IgD-negative memory B cell (primary cell): Measurements from ENCODE around the gene UBA6. TPM values are rescaled to one million over a fixed set of nuclear protein-coding genes. Genes with fewer than 3 reads are reported as not detected.
"Not testable (repeated sequence)": the region's sequence is repeated elsewhere in the genome, so short reads cannot be mapped to it uniquely, and the experiment has no call there.

Experiments
- H3K27ac Mint-ChIP-seq, 3 donors: one replicate each; pipeline ENCODE4 v1.8.0; 2020 to 2022; ENCODE audit warnings: mild to moderate bottlenecking in 3 of 3, mixed read lengths in 3 of 3, moderate library complexity in 1 of 3
- H3K27me3 Mint-ChIP-seq: one replicate; pipeline ENCODE4 v1.8.0; 2021; ENCODE audit warnings: mixed read lengths
- H3K36me3 Mint-ChIP-seq: one replicate; pipeline ENCODE4 v1.8.0; 2020; ENCODE audit warnings: mild to moderate bottlenecking, mixed read lengths
- H3K4me1 Mint-ChIP-seq, 3 donors: one replicate each; pipeline ENCODE4 v1.8.0; 2020 to 2022; ENCODE audit warnings: mixed read lengths in 3 of 3, mild to moderate bottlenecking in 1 of 3
- H3K4me3 Mint-ChIP-seq, 4 donors: one replicate each; pipeline ENCODE4 v1.8.0; 2020 to 2022; ENCODE audit warnings: mild to moderate bottlenecking in 4 of 4, mixed read lengths in 4 of 4, moderate library complexity in 3 of 4
- H3K9me3 Mint-ChIP-seq, 3 donors: one replicate each; pipeline ENCODE4 v1.8.0; 2020 to 2021; ENCODE audit warnings: mixed read lengths in 3 of 3, mild to moderate bottlenecking in 1 of 3
- polyA plus RNA-seq: library from polyadenylated mRNA; unstranded; fragments of 300-500 nt; fragmentation: Illumina TruSeq; gene quantifications from one replicate; pipeline ENCODE4 v1.2.3, GENCODE V29; 2021

The UBA6 gene
- polyA plus RNA-seq, 1 donor from 2014 or later: 29.3 TPM

DNA sequence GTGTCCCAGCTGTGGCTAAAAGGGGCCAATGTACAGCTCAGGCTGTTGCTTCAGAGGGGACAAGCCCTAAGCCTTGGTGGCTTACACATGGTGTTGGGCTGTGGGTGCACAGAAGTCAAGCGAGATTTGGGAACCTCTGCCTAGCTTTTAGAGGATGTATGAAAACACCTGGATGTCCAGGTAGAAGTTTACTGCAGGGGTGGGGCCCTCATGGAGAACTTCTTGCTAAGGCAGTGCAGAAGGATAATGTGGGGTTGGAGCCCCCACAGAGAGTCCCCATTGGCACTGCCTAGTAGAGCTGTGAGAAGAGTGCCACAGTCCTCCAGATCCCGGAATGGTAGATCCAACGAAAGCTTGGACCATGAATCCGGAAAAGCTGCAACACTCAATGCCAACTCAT lies 40.5 kb downstream of the UBA6 start:
- H3K27me3 Mint-ChIP-seq: no peaks in the 10 kb centered on the region
- H3K27ac Mint-ChIP-seq: no peak overlapping the region
- peak overlapping the region in 1 of 4 donors; percentile 49 for H3K4me3 Mint-ChIP-seq
- peaks cover 9 to 16% (median 11%) of the 10 kb centered on the region in 3 donors for H3K9me3 Mint-ChIP-seq
- H3K36me3 Mint-ChIP-seq: peaks cover 24% of the 10 kb centered on the region
- peaks cover 13 to 19% (median 16%) of the 10 kb centered on the region in 3 donors for H3K4me1 Mint-ChIP-seq

DNA sequence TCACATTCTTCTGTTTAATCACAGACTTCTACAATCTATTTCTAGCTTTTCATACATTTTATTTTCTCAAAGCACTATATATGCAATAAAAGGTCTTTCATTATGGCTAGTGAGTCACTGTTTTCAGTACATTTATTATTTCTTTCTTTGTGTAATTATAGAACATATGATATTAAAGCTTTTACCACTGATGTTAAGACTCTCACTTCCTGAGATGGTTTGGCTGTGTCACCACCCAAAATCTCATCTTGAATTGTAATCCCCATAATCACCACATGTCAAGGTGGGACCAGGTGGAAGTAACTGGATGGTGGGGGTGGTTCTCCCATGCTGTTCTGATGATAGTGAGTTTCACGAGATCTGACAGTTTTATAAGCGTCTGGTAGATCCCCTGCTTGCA lies 41.9 kb downstream of the UBA6 start:
- H3K36me3 Mint-ChIP-seq: peaks cover 31% of the 10 kb centered on the region
- peaks cover 13 to 19% (median 16%) of the 10 kb centered on the region in 3 donors for H3K4me1 Mint-ChIP-seq
- peaks cover 11 to 16% (median 13%) of the 10 kb centered on the region in 3 donors for H3K9me3 Mint-ChIP-seq
- H3K27me3 Mint-ChIP-seq: no peaks in the 10 kb centered on the region
- no peak overlapping the region for H3K4me3 Mint-ChIP-seq
- no peak overlapping the region for H3K27ac Mint-ChIP-seq

GRCh38 chr4:67658302-67658701 lies 42.7 kb downstream of the UBA6 start:
- peaks cover 32% of the 10 kb centered on the region for H3K36me3 Mint-ChIP-seq
- no peak overlapping the region for H3K4me3 Mint-ChIP-seq
- H3K4me1 Mint-ChIP-seq: peaks cover 13 to 23% (median 18%) of the 10 kb centered on the region in 3 donors
- no peak overlapping the region for H3K27ac Mint-ChIP-seq
- no peaks in the 10 kb centered on the region for H3K27me3 Mint-ChIP-seq
- H3K9me3 Mint-ChIP-seq: peaks cover 11 to 16% (median 13%) of the 10 kb centered on the region in 3 donors

DNA sequence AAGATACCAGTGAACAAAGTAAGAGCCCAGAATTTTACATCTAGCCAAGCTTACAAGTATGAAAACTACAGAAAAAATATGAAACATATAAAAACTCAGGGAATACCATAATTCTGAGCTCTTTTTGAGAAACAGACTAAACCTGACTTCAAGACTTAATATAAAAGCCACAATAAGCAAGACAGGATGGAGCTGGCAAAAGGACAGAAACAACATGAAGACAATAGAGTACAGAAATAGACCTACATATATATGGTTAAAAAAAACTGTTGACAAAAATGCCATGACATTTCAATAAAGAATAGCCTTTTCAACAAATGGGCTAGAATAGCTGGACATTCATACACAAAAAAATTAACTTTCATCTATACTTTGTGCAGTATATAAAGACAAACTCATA lies 49.4 kb downstream of the UBA6 start:
- Mint-ChIP-seq H3K27me3 (no peaks in the 10 kb centered on the region), H3K9me3 (peaks cover 0 to 2% (median 2%) of the 10 kb centered on the region in 3 donors), H3K36me3 (peaks cover 12% of the 10 kb centered on the region), H3K27ac (peak overlapping the region in 1 of 3 donors; percentile 22), H3K4me3 (no peak overlapping the region), H3K4me1 (peaks cover 2 to 7% (median 6%) of the 10 kb centered on the region in 3 donors)

- Mint-ChIP-seq H3K9me3 (peaks cover 0 to 1% (median 0%) of the 10 kb centered on the region in 3 donors), H3K27ac (peak overlapping the region in 1 of 3 donors; percentile 59), H3K36me3 (peaks cover 13% of the 10 kb centered on the region), H3K4me1 (peaks cover 0 to 7% (median 2%) of the 10 kb centered on the region in 3 donors), H3K27me3 (no peaks in the 10 kb centered on the region), H3K4me3 (no peak overlapping the region)
Observed at GRCh38 chr4:67638136-67638535, 62.8 kb downstream of the UBA6 start.

DNA sequence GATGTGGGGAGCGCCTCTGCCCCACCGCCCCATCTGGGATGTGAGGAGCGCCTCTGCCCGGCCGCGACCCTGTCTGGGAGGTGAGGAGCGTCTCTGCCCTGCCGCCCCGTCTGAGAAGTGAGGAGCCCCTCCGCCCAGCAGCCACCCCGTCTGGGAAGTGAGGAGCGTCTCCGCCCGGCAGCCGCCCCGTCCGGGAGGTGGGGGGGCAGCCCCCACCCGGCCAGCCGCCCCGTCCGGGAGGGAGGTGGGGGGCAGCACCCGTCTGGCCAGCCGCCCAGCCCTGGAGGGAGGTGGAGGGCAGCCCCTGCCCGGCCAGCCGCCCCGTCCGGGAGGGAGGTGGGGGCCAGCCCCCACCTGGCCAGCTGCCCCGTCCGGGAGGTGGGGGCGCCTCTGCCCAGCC lies 64.0 kb downstream of the UBA6 start:
- peaks cover 14% of the 10 kb centered on the region for H3K36me3 Mint-ChIP-seq
- not testable (repeated sequence) for H3K27ac Mint-ChIP-seq, H3K9me3 Mint-ChIP-seq, H3K27me3 Mint-ChIP-seq, H3K4me3 Mint-ChIP-seq
- H3K4me1 Mint-ChIP-seq: peaks cover 5 to 13% (median 12%) of the 10 kb centered on the region in 3 donors

- peaks cover 5 to 13% (median 12%) of the 10 kb centered on the region in 3 donors for H3K4me1 Mint-ChIP-seq
- no peak overlapping the region for H3K4me3 Mint-ChIP-seq
- H3K27ac Mint-ChIP-seq: no peak overlapping the region
- H3K27me3 Mint-ChIP-seq: no peaks in the 10 kb centered on the region
- peaks cover 11% of the 10 kb centered on the region for H3K36me3 Mint-ChIP-seq
- peaks cover 0 to 1% (median 0%) of the 10 kb centered on the region in 3 donors for H3K9me3 Mint-ChIP-seq
Observed at GRCh38 chr4:67635331-67635730, 65.6 kb downstream of the UBA6 start.

GRCh38 chr4:67634741-67635140 lies 66.2 kb downstream of the UBA6 start:
- no peak overlapping the region for H3K27ac Mint-ChIP-seq
- no peaks in the 10 kb centered on the region for H3K27me3 Mint-ChIP-seq
- H3K4me1 Mint-ChIP-seq: peaks cover 5 to 13% (median 12%) of the 10 kb centered on the region in 3 donors
- H3K9me3 Mint-ChIP-seq: peaks cover 0 to 1% (median 0%) of the 10 kb centered on the region in 3 donors
- H3K4me3 Mint-ChIP-seq: no peak overlapping the region
- peaks cover 8% of the 10 kb centered on the region for H3K36me3 Mint-ChIP-seq

DNA sequence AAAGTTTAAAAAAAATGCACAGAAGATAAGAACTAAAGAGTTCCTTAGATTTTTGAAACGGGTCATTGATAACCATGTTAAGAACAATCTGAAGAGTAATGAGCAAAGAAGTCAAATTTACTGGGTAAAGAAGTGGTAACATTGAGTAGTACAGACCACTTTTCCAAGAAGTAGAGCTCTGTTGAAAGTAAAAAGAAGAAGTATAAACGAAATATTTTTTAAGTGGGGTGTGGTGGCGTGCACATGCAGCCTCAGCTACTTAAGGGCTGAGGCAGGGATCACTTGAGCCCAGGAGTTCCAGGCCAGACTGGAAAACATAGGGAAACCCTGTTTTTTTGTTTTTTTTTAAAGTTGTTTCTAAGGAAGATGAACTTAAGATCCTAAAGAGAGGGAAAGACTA lies 68.5 kb downstream of the UBA6 start:
- H3K27ac Mint-ChIP-seq: peak overlapping the region in 1 of 3 donors; percentile 48
- H3K4me3 Mint-ChIP-seq: peak overlapping the region in 1 of 4 donors; percentile 79
- H3K9me3 Mint-ChIP-seq: no peaks in the 10 kb centered on the region
- peaks cover 5 to 12% (median 12%) of the 10 kb centered on the region in 3 donors for H3K4me1 Mint-ChIP-seq
- H3K36me3 Mint-ChIP-seq: peaks cover 6% of the 10 kb centered on the region
- H3K27me3 Mint-ChIP-seq: no peaks in the 10 kb centered on the region

GRCh38 chr4:67624939-67625338 lies 76.0 kb downstream of the UBA6 start:
- Mint-ChIP-seq H3K4me3 (no peak overlapping the region), H3K9me3 (no peaks in the 10 kb centered on the region), H3K36me3 (peaks cover 2% of the 10 kb centered on the region), H3K27me3 (no peaks in the 10 kb centered on the region), H3K27ac (no peak overlapping the region), H3K4me1 (no peaks in the 10 kb centered on the region)

GRCh38 chr4:67616478-67616877 lies 84.5 kb downstream of the UBA6 start:
- H3K27me3 Mint-ChIP-seq: no peaks in the 10 kb centered on the region
- H3K27ac Mint-ChIP-seq: no peak overlapping the region
- H3K4me1 Mint-ChIP-seq: peaks cover 0 to 4% (median 1%) of the 10 kb centered on the region in 3 donors
- peaks cover 0 to 15% (median 4%) of the 10 kb centered on the region in 3 donors for H3K9me3 Mint-ChIP-seq
- H3K36me3 Mint-ChIP-seq: peaks cover 14% of the 10 kb centered on the region
- no peak overlapping the region for H3K4me3 Mint-ChIP-seq

GRCh38 chr4:67615119-67615518 lies 85.8 kb downstream of the UBA6 start:
- Mint-ChIP-seq H3K9me3 (peaks cover 0 to 15% (median 4%) of the 10 kb centered on the region in 3 donors), H3K36me3 (peaks cover 14% of the 10 kb centered on the region), H3K27me3 (no peaks in the 10 kb centered on the region), H3K4me1 (peaks cover 0 to 4% (median 1%) of the 10 kb centered on the region in 3 donors), H3K4me3 (no peak overlapping the region), H3K27ac (no peak overlapping the region)

DNA sequence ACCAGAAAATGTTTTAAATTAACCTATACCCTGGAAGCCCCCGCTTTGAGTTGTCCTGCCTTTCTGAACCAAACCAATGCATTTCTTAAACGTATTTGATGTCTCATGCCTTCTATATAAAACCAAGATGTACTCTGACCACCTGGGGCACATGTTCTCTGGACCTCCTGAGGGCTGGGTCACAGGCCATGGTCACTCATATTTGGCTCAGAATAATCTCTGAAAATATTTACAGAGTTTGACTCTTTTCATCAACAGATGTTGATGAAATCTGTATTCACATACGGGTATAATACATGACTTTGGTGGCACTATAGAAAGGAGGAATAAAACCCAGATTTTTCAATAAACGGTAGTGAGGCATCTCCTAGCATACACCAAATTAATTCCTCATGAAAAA lies 86.8 kb downstream of the UBA6 start:
- peaks cover 0 to 4% (median 1%) of the 10 kb centered on the region in 3 donors for H3K4me1 Mint-ChIP-seq
- H3K27me3 Mint-ChIP-seq: no peaks in the 10 kb centered on the region
- no peak overlapping the region for H3K4me3 Mint-ChIP-seq
- peak overlapping the region; percentile 3 to 35 (median 28) for H3K27ac Mint-ChIP-seq
- peaks cover 20% of the 10 kb centered on the region for H3K36me3 Mint-ChIP-seq
- peaks cover 0 to 19% (median 6%) of the 10 kb centered on the region in 3 donors for H3K9me3 Mint-ChIP-seq

DNA sequence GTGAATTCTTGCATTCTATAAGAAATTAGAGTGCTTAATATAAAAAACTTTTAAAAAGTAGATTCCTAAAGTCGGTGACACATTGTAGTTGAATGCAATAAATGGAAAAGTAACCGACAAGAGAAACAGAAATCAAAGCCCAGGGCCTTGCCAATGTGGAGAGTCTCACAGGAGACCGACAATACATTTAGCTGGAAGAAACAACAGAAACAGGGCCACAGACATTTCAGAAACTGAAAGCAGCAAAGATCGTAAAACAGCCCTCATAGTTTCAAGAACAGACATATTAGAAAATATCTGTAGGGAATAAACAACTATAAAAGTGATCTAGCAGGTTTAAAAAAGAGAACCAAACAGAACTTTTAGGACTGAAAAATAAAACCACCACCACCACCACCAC lies 92.9 kb downstream of the UBA6 start:
- no peak overlapping the region for H3K4me3 Mint-ChIP-seq
- peaks cover 24% of the 10 kb centered on the region for H3K36me3 Mint-ChIP-seq
- H3K27ac Mint-ChIP-seq: peak overlapping the region in 1 of 3 donors; percentile 81
- H3K9me3 Mint-ChIP-seq: peaks cover 0 to 8% (median 4%) of the 10 kb centered on the region in 3 donors
- peaks cover 0 to 4% (median 4%) of the 10 kb centered on the region in 3 donors for H3K4me1 Mint-ChIP-seq
- H3K27me3 Mint-ChIP-seq: no peaks in the 10 kb centered on the region

DNA sequence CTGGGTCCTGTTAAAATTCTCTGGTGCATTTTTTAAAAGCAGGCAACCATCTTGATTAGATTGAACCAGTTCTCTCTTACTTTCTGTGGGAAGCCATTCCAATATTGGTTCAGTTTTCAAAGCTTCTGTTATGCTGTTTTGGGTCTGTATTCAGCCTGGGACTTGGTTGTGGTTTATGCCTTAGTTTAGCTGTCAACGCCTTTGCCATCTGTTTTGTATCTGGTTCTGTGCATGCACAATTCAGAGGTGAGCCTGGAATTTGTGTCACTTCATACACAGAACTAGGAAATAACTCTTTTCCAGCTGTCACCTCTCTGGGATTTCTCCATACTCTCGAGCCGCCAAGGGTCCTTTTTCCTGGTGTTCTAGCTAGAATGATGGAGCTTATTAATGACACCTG lies 96.2 kb downstream of the UBA6 start:
- Mint-ChIP-seq H3K27me3 (no peaks in the 10 kb centered on the region), H3K4me3 (no peak overlapping the region), H3K4me1 (peaks cover 4 to 14% (median 11%) of the 10 kb centered on the region in 3 donors), H3K36me3 (peaks cover 27% of the 10 kb centered on the region), H3K27ac (peak overlapping the region in 2 of 3 donors; percentile 9 to 69), H3K9me3 (peaks cover 0 to 4% (median 3%) of the 10 kb centered on the region in 3 donors)

DNA sequence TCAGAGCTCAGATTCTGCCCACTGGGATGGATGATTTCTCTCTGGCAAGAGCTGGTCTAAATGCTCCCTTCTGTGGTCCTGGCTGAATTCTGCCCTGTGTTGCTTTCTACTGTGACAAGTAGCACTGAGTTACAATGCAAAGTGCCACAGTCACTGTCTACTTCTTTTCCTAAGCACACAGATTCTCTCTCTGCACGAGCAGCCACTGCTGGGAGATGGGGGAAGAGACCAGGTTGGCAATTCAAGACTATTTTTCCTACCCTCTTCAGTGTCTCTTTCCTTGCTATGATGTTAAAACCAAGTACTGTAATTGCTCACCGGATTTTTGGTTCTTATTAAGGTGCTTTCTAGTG lies 97.0 kb downstream of the UBA6 start:
- Mint-ChIP-seq H3K36me3 (peaks cover 22% of the 10 kb centered on the region), H3K4me1 (peaks cover 7 to 14% (median 11%) of the 10 kb centered on the region in 3 donors), H3K4me3 (peak overlapping the region in 1 of 4 donors; percentile 58), H3K9me3 (no peaks in the 10 kb centered on the region), H3K27me3 (no peaks in the 10 kb centered on the region), H3K27ac (peak overlapping the region; percentile 31 to 76 (median 76))
